NOMO-1 treated with dmso at 0.1 percent for 144 hours (cell line): ENCODE results near the gene TULP4.
"Not testable (repeated sequence)": the region's sequence is repeated elsewhere in the genome, so short reads cannot be mapped to it uniquely, and the experiment has no call there.

Source experiments
- DNase-seq: peaks from one replicate; lab custom pipeline; 2025; ENCODE audit not compliant: unreplicated experiment; lab: John Stamatoyannopoulos, UW

TULP4 gene

GRCh38 chr6:158387036-158387435 lies 74.8 kb downstream of the TULP4 start:
- no peak for DNase-seq

GRCh38 chr6:158387578-158387977 lies 75.3 kb downstream of the TULP4 start:
- DNase-seq: no peak

GRCh38 chr6:158388727-158389126 lies 76.5 kb downstream of the TULP4 start:
- no peak for DNase-seq

GRCh38 chr6:158389193-158389919 lies 77.1 kb downstream of the TULP4 start:
- DNase-seq: no peak

- no peak for DNase-seq
Observed at GRCh38 chr6:158391276-158391675, 79.0 kb downstream of the TULP4 start.

GRCh38 chr6:158391977-158392376 lies 79.7 kb downstream of the TULP4 start:
- DNase-seq: not testable (repeated sequence)

- no peak for DNase-seq
Observed at GRCh38 chr6:158396136-158396535, 83.9 kb downstream of the TULP4 start.

- no peak for DNase-seq
Observed at GRCh38 chr6:158397578-158397977, 85.3 kb downstream of the TULP4 start.

GRCh38 chr6:158398252-158399024 lies 86.2 kb downstream of the TULP4 start:
- no peak for DNase-seq

- DNase-seq: no peak
Observed at GRCh38 chr6:158399040-158399700, 86.9 kb downstream of the TULP4 start.

GRCh38 chr6:158402184-158402583 lies 89.9 kb downstream of the TULP4 start:
- no peak for DNase-seq

- not testable (repeated sequence) for DNase-seq
Observed at GRCh38 chr6:158405321-158405831, 93.1 kb downstream of the TULP4 start.

GRCh38 chr6:158405933-158406332 lies 93.7 kb downstream of the TULP4 start:
- DNase-seq: no peak

- DNase-seq: no peak
Observed at GRCh38 chr6:158406736-158407135, 94.5 kb downstream of the TULP4 start.

- DNase-seq: no peak
Observed at GRCh38 chr6:158408013-158408412, 95.7 kb downstream of the TULP4 start.

GRCh38 chr6:158408552-158409130 lies 96.4 kb downstream of the TULP4 start:
- DNase-seq: no peak

GRCh38 chr6:158409451-158409850 lies 97.2 kb downstream of the TULP4 start:
- peak; percentile 1 for DNase-seq

- DNase-seq: no peak
Observed at GRCh38 chr6:158410784-158411183, 98.5 kb downstream of the TULP4 start.

- no peak for DNase-seq
Observed at GRCh38 chr6:158411998-158412397, 99.7 kb downstream of the TULP4 start.

- DNase-seq: no peak
Observed at GRCh38 chr6:158413028-158413427, 100.8 kb downstream of the TULP4 start.

GRCh38 chr6:158413814-158414565 lies 101.7 kb downstream of the TULP4 start:
- no peak for DNase-seq
